HepG2 (cell line): Measurements from ENCODE around the gene LOC128125822.
A peak's percentile ranks its signal among the peaks of the same experiment; 100 is the strongest.

Source experiments
- ATAC-seq: fragments of 200-7000 bp; cut with Tn5 transposase; 3 replicates; pipeline ENCODE4 v1.9.1; 2020; ENCODE audit warnings: mild to moderate bottlenecking, moderate library complexity
- BruUV-seq: library from RNA; stranded (reverse); fragments of 400-500 nt; replicated peaks from 2 replicates; lab custom pipeline; 2021; lab: Mats Ljungman, UMichigan
- CTCF ChIA-PET: fragments of 300-600 bp; formaldehyde crosslinking; extraction: SDS; loops from one replicate; lab custom pipeline; 2021; ENCODE audit warnings: low total read pairs, inconsistent platforms, low intra/inter-chr PET ratio; lab: Yijun Ruan, JAX
- POLR2A ChIA-PET: fragments of 350-600 bp; sonication (Branson Sonifier 250); formaldehyde crosslinking; loops from one replicate; lab custom pipeline; 2020; ENCODE audit warnings: antibody characterized with exemption, inconsistent platforms; lab: Yijun Ruan, JAX
- DNase-seq: peaks from one replicate; pipeline ENCODE4 v3.0.0-alpha.2; 2015; ENCODE audit warnings: low spot score
- FAIRE-seq: peaks from 3 replicates; lab custom pipeline; 2011; peaks lifted over from hg19 to GRCh38; lab: Jason Lieb, UNC
- H2AFZ ChIP-seq: one replicate; pipeline ENCODE4 v1.6.1; 2011; ENCODE audit warnings: low read length, inconsistent platforms
- H3K27ac ChIP-seq: fragments of 300-600 bp; 3 replicates; pipeline ENCODE4 v1.8.0; 2011; ENCODE audit warnings: mixed run types, mild to moderate bottlenecking, mixed read lengths, low read length, inconsistent platforms; ENCODE audit not compliant: insufficient read depth; ENCODE audit errors: extremely low read length
- H3K27me3 ChIP-seq, 2 experiments: fragments of 200-600 bp in 1 of 2; 2 replicates in 1 of 2; 3 replicates in 1 of 2; pipeline versions ENCODE4 v1.6.0 to v1.8.0; 2011; ENCODE audit warnings: low read length in 2 of 2, mild to moderate bottlenecking in 2 of 2, moderate library complexity in 2 of 2, inconsistent platforms in 1 of 2; ENCODE audit not compliant: insufficient read depth in 2 of 2, control insufficient read depth in 1 of 2
- H3K36me3 ChIP-seq, 2 experiments: fragments of 200-600 bp in 1 of 2; replicated peaks in 1 of 2; 2 replicates in 1 of 2; 3 replicates in 1 of 2; pipeline versions ENCODE4 v1.5.1 to v1.8.0; 2011; ENCODE audit warnings: low read length in 2 of 2, inconsistent platforms in 1 of 2; ENCODE audit not compliant: insufficient read depth in 2 of 2, control insufficient read depth in 1 of 2
- H3K4me1 ChIP-seq: 2 replicates; pipeline ENCODE4 v1.5.1; 2012; ENCODE audit warnings: low read length, inconsistent platforms; ENCODE audit not compliant: insufficient read depth
- H3K4me2 ChIP-seq: 2 replicates; pipeline ENCODE4 v1.6.0; 2011; ENCODE audit warnings: low read depth, low read length, inconsistent platforms
- H3K4me3 ChIP-seq, 3 experiments: fragments of 200-600 bp in 1 of 3; sonication (generic), shearing (Covaris generic) in 1 of 3; replicated peaks in 1 of 3; 2 replicates each; pipeline ENCODE4 v1.5.1; 2011 to 2016; ENCODE audit warnings: low read length in 3 of 3, inconsistent platforms in 2 of 3, low read depth in 2 of 3, mild to moderate bottlenecking in 2 of 3, control low read depth in 1 of 3, mixed read lengths in 1 of 3; ENCODE audit not compliant: insufficient read depth in 1 of 3
- H3K79me2 ChIP-seq: one replicate; pipeline ENCODE4 v1.6.1; 2011; ENCODE audit warnings: low read length, inconsistent platforms; ENCODE audit not compliant: insufficient read depth
- H3K9ac ChIP-seq: 2 replicates; pipeline ENCODE4 v1.6.0; 2011; ENCODE audit warnings: mild to moderate bottlenecking, low read depth, low read length, inconsistent platforms; ENCODE audit not compliant: insufficient read depth
- H3K9me3 ChIP-seq: 2 replicates; pipeline ENCODE4 v1.5.1; 2012; ENCODE audit warnings: mild to moderate bottlenecking, low read length
- H4K20me1 ChIP-seq: 2 replicates; pipeline ENCODE4 v1.6.0; 2011; ENCODE audit warnings: inconsistent platforms, mild to moderate bottlenecking, low read length, moderate library complexity; ENCODE audit not compliant: insufficient read depth
- KDM5A ChIP-seq: fragments of 200-600 bp; sonication (generic); IDR thresholded peaks from 2 replicates; pipeline ENCODE4 v1.7.0; 2018; ENCODE audit warnings: antibody characterized with exemption, mild to moderate bottlenecking, low read length, borderline replicate concordance
- MLLT10 ChIP-seq: sonication (generic); formaldehyde crosslinking; IDR thresholded peaks from 2 replicates; pipeline ENCODE4 v1.4.0; 2020; ENCODE audit warnings: missing genetic modification reagents
- NFKBIZ ChIP-seq: IDR thresholded peaks from 2 replicates; pipeline ENCODE4 v1.6.1; 2018; ENCODE audit warnings: missing genetic modification reagents, missing compliant biosample characterization
- POLR2A ChIP-seq, 2 experiments: IDR thresholded peaks; 2 replicates each; pipeline ENCODE4 v1.6.1; 2011; ENCODE audit warnings: low read depth in 2 of 2, low read length in 2 of 2, mild to moderate bottlenecking in 1 of 2, moderate library complexity in 1 of 2; ENCODE audit not compliant: insufficient read depth in 1 of 2
- RBFOX2 ChIP-seq: fragments of 200-400 bp; formaldehyde crosslinking; IDR thresholded peaks from 2 replicates; pipeline ENCODE4 v1.6.1; 2017; ENCODE audit warnings: low read depth, mild to moderate bottlenecking, low read length
- SMYD3 ChIP-seq: sonication (generic); formaldehyde crosslinking; IDR thresholded peaks from 2 replicates; pipeline ENCODE4 v1.8.1; 2023; ENCODE audit warnings: mild to moderate bottlenecking, missing genetic modification reagents
- SOX5 ChIP-seq: IDR thresholded peaks from 2 replicates; pipeline ENCODE4 v1.6.1; 2016; ENCODE audit warnings: borderline replicate concordance
- in situ Hi-C: cut with HindIII; loops from 2 replicates; pipeline ENCODE4 v1.10.0; 2017; ENCODE audit warnings: low pct_unique_long_range_greater_than_20kb; ENCODE audit not compliant: extremely low pct_ligation_motif_present
- intact Hi-C: fragments of 100-400 bp; cut with micrococcal nuclease; formaldehyde crosslinking; loops from one replicate; pipeline ENCODE4 v1.10.0; 2022; ENCODE audit not compliant: unreplicated experiment
- TF ChIP-seq, protein P1 (sequence below): IDR thresholded peaks from 2 replicates; pipeline ENCODE4 v1.6.1; 2016; ENCODE audit warnings: missing compliant biosample characterization, missing genetic modification reagents, borderline replicate concordance
- TF ChIP-seq, protein P2 (sequence below): IDR thresholded peaks from 2 replicates; pipeline ENCODE4 v1.6.1; 2016; ENCODE audit warnings: mild to moderate bottlenecking, missing biosample characterization, missing genetic modification reagents

LOC128125822 gene

GRCh38 chr6:63526931-63527330 is 45.3 kb upstream of the LOC128125822 start:
- H3K27ac ChIP-seq: peak overlapping the region; percentile 82
- no peak for FAIRE-seq
- BruUV-seq: no TSS peak
- peaks cover 9 to 25% of the 10 kb centered on the region in 2 experiments for H3K36me3 ChIP-seq
- no peak overlapping the region for H2AFZ ChIP-seq
- TF ChIP-seq SMYD3 (CRISPR knock-in tag) (no peak), MLLT10 (no peak), NFKBIZ (no peak), SOX5 (no peak), POLR2A (IDR thresholded peaks at IDR 0.05; ENCODE audit: insufficient read depth in 1 of 2, low read depth in 2 of 2, low read length in 2 of 2) (peak in 1 of 2 experiments; percentile 18; a peak in 1 of 4 replicates), RBFOX2 (0 out of 2 replicates have a peak, but pooled peaks have one; percentile 12), KDM5A (no peak)
- TF ChIP-seq, protein P1, sequence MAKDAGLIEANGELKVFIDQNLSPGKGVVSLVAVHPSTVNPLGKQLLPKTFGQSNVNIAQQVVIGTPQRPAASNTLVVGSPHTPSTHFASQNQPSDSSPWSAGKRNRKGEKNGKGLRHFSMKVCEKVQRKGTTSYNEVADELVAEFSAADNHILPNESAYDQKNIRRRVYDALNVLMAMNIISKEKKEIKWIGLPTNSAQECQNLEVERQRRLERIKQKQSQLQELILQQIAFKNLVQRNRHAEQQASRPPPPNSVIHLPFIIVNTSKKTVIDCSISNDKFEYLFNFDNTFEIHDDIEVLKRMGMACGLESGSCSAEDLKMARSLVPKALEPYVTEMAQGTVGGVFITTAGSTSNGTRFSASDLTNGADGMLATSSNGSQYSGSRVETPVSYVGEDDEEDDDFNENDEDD (CRISPR knock-in tag): no peak
- TF ChIP-seq, protein P2, sequence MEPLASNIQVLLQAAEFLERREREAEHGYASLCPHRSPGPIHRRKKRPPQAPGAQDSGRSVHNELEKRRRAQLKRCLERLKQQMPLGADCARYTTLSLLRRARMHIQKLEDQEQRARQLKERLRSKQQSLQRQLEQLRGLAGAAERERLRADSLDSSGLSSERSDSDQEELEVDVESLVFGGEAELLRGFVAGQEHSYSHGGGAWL (CRISPR knock-in tag): no peak
- CTCF ChIA-PET: no interaction called here
- no peaks in the 10 kb centered on the region for H4K20me1 ChIP-seq
- no peaks in the 10 kb centered on the region for H3K9me3 ChIP-seq
- peak overlapping the region; percentile 75 for H3K9ac ChIP-seq
- intact Hi-C loops: loop anchor here (1.0 kb wide), 3 partner anchors 13 to 47 kb away; no protein-coding TSS in a partner anchor
- no peak overlapping the region; a peak in 1 of 6 replicates for H3K4me3 ChIP-seq
- DNase-seq: no peak
- H3K27me3 ChIP-seq: no peaks in the 10 kb centered on the region
- in situ Hi-C loops: no loop called here
- no peak for ATAC-seq
- peaks cover 89% of the 10 kb centered on the region for H3K4me1 ChIP-seq
- POLR2A ChIA-PET: interaction anchor here (0.9 to 4.6 kb wide), 14 partner anchors 9 to 174 kb away, joined by 3 to 118 read pairs (median 9); no protein-coding TSS in a partner anchor
- peak overlapping the region; percentile 70 for H3K4me2 ChIP-seq
- peaks cover 80% of the 10 kb centered on the region for H3K79me2 ChIP-seq
